ENCODE data around the gene DBNL. TPM values are rescaled to one million over a fixed set of nuclear protein-coding genes. Genes with fewer than 3 reads are reported as not detected.

The DBNL gene
- total and polyA plus RNA-seq, 4 donors = 26.1 to 60.2 (median 41.5) TPM

DNA sequence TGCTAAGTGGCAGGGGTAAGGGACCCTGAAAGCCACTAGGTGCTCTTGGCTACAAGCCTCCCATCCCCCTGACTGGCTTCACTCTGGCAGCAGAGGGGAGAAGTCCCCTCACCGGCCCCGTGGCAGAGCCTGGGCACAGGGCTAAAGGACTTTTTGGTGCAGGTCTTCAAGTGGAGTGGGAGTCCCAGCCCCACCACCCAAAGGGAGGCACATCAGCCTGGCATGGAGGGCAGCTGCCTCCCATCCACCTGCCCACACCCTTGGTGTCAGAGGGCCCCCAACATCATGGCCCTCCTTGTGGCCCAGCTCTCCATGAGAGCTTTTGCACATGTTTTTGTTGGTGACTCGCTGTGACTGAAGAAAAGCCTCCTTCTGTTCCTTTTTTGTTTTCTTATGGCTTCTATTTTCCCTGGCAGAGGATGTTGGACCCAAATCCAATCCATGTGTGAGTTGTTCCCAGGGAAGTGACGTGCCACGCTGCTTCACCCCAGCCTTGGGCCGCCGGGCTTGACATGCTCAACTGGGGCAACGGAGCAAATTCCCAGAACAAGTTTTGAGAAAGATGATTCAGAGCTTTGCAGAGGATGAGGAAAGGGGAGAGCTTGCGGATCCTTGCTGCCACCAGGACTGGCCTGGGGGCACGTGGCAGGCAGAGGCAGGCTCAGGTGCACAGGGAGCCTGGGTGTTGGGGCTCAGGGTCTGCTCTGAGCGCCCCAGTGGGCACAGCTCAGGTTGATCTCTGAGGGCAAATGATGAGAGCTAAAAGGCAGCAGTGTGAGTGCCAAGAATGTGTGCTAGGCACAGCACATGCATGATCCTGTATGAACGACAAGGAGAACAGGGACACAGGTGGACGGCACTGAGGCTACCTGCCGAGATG is 57.7 kb downstream of the DBNL start:
- TF ChIP-seq, protein P1, sequence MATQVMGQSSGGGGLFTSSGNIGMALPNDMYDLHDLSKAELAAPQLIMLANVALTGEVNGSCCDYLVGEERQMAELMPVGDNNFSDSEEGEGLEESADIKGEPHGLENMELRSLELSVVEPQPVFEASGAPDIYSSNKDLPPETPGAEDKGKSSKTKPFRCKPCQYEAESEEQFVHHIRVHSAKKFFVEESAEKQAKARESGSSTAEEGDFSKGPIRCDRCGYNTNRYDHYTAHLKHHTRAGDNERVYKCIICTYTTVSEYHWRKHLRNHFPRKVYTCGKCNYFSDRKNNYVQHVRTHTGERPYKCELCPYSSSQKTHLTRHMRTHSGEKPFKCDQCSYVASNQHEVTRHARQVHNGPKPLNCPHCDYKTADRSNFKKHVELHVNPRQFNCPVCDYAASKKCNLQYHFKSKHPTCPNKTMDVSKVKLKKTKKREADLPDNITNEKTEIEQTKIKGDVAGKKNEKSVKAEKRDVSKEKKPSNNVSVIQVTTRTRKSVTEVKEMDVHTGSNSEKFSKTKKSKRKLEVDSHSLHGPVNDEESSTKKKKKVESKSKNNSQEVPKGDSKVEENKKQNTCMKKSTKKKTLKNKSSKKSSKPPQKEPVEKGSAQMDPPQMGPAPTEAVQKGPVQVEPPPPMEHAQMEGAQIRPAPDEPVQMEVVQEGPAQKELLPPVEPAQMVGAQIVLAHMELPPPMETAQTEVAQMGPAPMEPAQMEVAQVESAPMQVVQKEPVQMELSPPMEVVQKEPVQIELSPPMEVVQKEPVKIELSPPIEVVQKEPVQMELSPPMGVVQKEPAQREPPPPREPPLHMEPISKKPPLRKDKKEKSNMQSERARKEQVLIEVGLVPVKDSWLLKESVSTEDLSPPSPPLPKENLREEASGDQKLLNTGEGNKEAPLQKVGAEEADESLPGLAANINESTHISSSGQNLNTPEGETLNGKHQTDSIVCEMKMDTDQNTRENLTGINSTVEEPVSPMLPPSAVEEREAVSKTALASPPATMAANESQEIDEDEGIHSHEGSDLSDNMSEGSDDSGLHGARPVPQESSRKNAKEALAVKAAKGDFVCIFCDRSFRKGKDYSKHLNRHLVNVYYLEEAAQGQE (IDR thresholded peaks at IDR 0.05) = no peak
- TF ChIP-seq SP1 (IDR thresholded peaks at IDR 0.05) = no peak
- TF ChIP-seq FOXA1 (IDR thresholded peaks at IDR 0.05) = no peak
- TF ChIP-seq HNF4G (IDR thresholded peaks at IDR 0.05) = no peak
- no peak for TF ChIP-seq RXRA (IDR thresholded peaks at IDR 0.05)
- TF ChIP-seq, protein P2, sequence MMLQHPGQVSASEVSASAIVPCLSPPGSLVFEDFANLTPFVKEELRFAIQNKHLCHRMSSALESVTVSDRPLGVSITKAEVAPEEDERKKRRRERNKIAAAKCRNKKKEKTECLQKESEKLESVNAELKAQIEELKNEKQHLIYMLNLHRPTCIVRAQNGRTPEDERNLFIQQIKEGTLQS (IDR thresholded peaks at IDR 0.05) = no peak
- TF ChIP-seq, protein P3, sequence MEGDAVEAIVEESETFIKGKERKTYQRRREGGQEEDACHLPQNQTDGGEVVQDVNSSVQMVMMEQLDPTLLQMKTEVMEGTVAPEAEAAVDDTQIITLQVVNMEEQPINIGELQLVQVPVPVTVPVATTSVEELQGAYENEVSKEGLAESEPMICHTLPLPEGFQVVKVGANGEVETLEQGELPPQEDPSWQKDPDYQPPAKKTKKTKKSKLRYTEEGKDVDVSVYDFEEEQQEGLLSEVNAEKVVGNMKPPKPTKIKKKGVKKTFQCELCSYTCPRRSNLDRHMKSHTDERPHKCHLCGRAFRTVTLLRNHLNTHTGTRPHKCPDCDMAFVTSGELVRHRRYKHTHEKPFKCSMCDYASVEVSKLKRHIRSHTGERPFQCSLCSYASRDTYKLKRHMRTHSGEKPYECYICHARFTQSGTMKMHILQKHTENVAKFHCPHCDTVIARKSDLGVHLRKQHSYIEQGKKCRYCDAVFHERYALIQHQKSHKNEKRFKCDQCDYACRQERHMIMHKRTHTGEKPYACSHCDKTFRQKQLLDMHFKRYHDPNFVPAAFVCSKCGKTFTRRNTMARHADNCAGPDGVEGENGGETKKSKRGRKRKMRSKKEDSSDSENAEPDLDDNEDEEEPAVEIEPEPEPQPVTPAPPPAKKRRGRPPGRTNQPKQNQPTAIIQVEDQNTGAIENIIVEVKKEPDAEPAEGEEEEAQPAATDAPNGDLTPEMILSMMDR (IDR thresholded peaks at IDR 0.05; ENCODE audit: low read depth, low read length, missing input control) = no peak
- TF ChIP-seq, protein P4, sequence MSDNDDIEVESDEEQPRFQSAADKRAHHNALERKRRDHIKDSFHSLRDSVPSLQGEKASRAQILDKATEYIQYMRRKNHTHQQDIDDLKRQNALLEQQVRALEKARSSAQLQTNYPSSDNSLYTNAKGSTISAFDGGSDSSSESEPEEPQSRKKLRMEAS (IDR thresholded peaks at IDR 0.05) = no peak
- no peak for TF ChIP-seq YY1 (IDR thresholded peaks at IDR 0.05)
- TF ChIP-seq, protein P5, sequence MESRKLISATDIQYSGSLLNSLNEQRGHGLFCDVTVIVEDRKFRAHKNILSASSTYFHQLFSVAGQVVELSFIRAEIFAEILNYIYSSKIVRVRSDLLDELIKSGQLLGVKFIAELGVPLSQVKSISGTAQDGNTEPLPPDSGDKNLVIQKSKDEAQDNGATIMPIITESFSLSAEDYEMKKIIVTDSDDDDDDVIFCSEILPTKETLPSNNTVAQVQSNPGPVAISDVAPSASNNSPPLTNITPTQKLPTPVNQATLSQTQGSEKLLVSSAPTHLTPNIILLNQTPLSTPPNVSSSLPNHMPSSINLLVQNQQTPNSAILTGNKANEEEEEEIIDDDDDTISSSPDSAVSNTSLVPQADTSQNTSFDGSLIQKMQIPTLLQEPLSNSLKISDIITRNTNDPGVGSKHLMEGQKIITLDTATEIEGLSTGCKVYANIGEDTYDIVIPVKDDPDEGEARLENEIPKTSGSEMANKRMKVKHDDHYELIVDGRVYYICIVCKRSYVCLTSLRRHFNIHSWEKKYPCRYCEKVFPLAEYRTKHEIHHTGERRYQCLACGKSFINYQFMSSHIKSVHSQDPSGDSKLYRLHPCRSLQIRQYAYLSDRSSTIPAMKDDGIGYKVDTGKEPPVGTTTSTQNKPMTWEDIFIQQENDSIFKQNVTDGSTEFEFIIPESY (IDR thresholded peaks at IDR 0.05) = no peak
- no peak for TF ChIP-seq HNF4A (conservative IDR thresholded peaks at IDR 0.05)
- no peak for TF ChIP-seq FOXA2 (IDR thresholded peaks at IDR 0.05)
- no peak for TF ChIP-seq TAF1 (conservative IDR thresholded peaks at IDR 0.05)
- no peak for TF ChIP-seq NR2F2 (IDR thresholded peaks at IDR 0.05)
- no peak for TF ChIP-seq GABPA (IDR thresholded peaks at IDR 0.05 in 1 of 2, conservative IDR thresholded peaks at IDR 0.05 in 1 of 2)
- no peak for TF ChIP-seq RAD21 (IDR thresholded peaks at IDR 0.05)
- TF ChIP-seq EGR1 (IDR thresholded peaks at IDR 0.05; ENCODE audit: low read depth in 2 of 2) = no peak
- TF ChIP-seq JUND (IDR thresholded peaks at IDR 0.05) = no peak
- Histone ChIP-seq H3K4me1 (ENCODE audit: control insufficient read depth in 4 of 4, insufficient read depth in 4 of 4, low read length in 3 of 4) (peaks cover 0 to 7% (median 0%) of the 10 kb centered on the region in 4 donors), H3K36me3 (ENCODE audit: control insufficient read depth in 4 of 4, insufficient read depth in 3 of 4, low read depth in 1 of 4, low read length in 3 of 4) (no peaks in the 10 kb centered on the region), H3K27ac (ENCODE audit: low read depth in 1 of 2, low read length in 2 of 2) (peak overlapping the region in 1 of 2 donors; percentile 0), H3K27me3 (ENCODE audit: control insufficient read depth in 4 of 4, insufficient read depth in 4 of 4, low read length in 3 of 4) (no peaks in the 10 kb centered on the region), H3K9ac (ENCODE audit: low read depth in 1 of 2, low read length in 2 of 2) (no peak overlapping the region), H3K9me3 (ENCODE audit: control insufficient read depth in 4 of 4, low read length in 3 of 4) (no peaks in the 10 kb centered on the region), H3K4me3 (ENCODE audit: low read depth in 1 of 3, low read length in 3 of 3) (no peak overlapping the region)
- 93% methylated on average over 14 of the region's 14 CpGs for WGBS
- no peak for DNase-seq (ENCODE audit: low spot score)

Data from liver (tissue), 9 donors.